ENCODE measurements around the gene LAMA2.

LAMA2 gene

DNA sequence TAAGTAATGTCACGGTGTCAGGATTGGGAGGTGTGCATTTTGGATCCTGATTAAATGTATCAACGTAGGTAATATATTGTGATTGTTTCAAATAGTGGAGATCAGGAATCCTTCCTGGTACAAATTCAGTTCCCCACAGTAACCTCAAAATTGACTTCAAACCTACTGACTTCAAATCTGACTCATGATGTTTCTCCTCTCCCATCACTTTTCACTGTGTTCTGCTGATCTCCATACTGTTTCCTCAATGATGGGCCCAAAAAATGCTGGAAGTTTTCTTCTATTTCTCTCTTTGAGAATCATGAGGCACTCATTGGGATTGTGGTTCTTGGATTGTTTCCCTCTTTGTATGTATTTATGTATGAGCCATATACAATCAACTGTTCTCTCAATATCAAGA lies 35.9 kb downstream of the LAMA2 start:
- DNase-seq: no peak

DNA sequence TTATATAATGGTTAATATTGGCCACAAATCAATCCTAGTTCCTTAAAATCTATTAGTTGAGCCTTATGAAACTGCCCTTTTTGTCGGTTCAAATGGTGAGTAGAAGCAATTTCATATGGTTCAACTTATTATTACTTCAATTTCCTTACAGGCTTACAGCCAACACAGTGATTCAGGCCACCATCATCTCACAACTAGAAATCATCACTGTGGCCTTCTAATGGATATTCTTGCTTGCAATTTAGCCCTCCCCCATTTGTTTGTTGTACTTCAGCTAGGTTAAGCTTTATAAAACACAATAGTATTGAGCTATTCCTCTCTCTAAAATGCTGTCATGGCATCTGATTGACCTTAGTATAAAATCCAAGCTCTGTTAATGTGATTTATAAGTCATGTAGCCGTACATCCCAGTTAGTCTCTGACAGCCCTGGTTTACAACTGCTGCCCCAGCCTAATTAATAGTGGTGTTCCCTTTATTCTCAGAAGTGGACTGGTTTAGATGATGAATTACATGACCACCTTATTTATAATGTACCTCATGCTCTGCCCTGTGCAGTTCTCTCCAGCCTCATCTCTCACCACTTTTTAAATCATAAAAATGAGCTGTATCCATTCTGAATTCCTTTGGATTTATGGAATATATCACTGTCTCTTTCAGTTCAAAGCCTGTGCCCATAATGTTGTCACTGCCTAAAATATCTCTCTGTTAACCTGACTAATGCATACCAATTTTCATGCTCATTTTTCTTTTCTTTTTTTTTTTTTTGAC lies 36.7 kb downstream of the LAMA2 start:
- no peak for DNase-seq

DNA sequence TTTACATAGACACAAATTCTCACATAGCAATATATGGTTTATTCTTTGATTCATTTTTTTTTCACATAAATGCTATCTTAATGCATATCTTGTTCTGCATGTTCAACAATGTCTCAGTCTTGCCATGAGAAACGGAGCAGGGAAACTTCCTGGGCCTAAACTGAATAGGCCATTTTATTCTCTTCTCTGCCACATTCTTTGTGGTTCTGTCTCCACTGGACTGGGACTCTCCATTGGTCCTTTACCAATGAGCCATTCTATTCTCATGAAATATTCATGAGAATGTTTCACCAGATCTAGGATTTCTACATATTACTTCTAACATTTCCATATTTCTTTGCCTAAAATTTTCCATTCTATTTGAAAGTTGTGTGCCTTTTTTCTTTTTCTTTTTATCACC lies 42.8 kb downstream of the LAMA2 start:
- DNase-seq: no peak

DNA sequence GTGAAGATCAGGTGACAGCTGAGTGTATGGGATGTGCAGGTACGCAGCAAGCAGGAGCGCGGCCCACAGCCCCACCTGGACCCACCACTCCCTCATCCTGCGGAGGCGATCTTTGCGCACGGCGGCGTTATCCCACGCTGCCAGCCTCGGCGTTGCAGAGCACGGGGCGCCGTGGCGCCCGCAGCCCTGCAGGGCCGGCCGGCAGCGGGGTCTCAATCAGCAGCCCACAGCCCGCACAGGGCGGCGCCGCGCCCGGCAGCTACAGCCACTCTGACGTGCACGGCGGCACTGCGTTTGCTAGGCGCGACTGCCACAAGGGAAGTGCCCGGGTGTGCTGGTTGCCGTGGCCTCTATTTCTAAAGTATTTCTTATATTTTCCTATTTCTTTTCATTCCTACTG lies 46.9 kb downstream of the LAMA2 start:
- no peak for DNase-seq

DNA sequence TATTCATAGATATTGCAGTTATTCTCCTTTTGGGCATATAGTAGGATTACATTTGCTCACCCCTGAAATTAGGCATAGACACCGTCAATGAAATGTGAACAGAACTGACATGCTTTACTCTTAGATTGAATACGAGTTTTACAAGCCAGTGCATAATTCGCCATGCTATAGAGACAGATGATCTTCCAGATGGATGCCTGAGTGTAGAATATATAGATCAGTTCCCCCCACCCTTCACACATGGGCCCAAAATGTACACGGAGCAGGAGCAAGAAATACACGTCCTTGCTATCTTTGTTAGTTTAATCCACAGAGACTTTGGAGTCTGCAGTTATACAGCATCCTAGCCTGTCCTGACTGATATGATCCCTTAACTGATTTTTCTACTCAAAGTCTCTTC lies 47.4 kb downstream of the LAMA2 start:
- DNase-seq: no peak

DNA sequence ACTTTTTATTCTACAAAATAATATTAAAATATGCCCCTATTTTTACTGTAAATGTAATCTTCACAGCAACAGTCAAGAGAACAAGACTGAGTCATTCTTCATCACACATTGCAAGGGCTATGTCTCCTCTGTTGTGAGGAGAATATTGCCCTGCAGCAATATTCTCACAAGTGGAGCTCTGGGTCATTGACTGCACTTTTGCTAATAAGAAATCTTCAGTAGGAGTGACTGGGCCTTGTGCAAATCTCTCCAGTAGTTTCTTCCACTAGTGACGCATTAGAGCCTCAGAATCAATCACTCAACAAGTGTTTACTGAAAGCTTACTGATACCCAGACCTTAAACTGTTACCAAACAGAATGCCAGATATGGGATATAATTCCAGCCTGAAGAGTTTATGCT lies 49.1 kb downstream of the LAMA2 start:
- DNase-seq: no peak

DNA sequence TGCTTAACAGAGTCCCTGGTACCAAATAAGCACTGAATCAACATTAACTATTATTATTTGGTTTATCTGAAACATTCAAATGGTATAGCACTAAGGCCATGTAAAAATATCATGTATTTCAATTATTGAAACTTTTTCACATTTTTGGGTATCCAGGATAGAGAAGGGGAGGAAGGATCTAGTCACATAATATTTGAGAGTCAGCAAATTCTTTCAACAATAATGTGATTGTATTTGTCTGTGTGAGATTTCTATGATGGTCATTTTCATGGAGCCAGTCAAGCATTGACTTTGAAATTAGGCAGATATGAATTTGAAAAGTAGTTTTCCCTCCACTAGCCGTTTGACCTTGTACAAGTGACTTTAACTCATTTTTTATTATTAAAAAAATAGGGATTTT lies 67.9 kb downstream of the LAMA2 start:
- no peak for DNase-seq

DNA sequence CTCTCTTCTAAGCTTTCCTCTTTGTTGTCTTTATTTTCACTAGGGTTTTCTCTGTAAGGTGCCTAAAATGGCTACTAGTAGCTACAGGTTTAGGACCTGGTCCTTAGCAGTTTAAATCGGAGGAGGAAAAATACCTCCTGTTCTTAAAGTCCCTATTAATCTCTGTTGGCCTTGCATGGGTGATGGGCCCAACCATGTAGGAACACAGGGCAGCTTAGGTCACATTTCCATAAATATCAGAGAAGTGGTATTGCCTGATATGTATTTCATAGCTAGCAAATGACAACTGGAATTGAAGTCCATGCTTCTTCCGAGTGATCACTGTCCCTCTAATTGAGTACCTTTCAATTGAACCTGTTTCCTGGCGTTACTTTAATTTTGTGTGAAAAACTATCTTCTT lies 70.0 kb downstream of the LAMA2 start:
- no peak for DNase-seq

DNA sequence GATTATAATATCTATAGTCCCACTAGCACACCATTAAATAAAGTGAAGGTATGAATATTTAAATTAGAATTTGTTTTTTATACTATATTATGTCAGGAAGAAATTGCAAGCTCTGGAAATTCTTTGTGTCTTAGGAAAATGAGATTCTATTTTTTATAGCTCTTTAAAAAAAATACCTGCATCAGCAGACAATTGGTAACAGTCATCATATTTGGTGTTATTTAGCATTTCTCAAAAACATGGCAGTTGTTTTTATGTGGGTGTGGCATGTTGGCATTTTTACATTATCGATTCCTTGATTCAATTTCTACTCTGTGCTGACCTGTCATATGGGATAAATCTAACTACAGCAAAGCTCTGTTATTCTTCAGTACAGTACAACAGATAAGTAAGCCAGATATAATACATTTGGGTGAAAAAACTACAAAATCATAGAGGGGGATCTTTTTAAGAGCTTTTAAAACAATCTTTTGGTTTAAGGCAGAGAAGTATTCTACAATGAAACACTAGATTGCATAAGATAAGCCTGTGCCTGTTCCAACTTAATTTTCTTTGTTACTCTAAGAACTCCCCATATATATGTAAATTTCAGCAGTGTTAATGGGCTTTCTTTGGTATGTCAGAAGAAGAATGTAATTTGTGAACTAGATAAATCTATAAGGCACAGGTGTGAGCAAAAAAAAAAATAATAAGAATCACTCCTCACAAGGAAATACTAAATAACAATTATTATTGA lies 71.5 kb downstream of the LAMA2 start:
- no peak for DNase-seq

DNA sequence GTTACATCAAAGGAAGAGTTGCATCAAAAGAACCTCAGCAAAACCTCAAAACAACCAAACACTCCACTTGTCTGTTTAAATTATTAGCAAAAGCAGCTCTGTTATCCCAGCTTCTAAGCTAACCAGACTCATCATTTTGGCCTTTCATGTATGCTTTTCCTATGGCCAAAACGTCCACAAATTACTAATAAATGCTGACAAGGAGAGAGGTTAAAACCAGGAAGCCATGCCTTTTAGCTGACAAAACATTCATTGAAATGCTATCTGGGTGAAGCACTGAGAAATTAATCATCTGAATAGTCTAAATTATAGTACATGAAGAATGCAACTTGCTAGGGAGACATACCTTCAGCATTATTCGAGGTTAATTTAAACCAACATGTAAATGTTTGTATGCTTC lies 80.6 kb downstream of the LAMA2 start:
- DNase-seq: no peak

DNA sequence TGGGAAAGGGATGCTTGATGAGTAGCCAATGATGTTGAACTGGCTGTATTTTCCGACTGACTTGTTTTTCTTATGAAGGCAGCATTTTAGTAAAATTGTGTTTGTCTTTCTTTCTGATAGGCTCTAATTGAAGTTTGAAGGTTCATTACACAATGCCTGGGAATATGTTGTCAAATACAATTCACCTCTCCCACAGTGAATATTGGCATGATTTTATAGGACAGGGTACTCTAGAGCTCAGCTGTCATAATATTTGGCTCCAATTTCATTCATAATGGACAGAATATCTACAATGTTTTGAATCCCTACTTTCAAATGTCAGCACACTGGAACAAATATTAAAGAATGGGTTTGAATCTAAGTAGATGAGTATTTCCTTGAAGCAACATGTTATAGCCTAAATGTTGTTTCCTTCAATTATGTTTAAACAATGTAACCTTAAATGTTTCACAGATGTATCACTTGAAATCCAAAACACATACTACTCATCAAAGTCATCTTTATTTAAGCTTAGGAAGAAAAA lies 81.4 kb downstream of the LAMA2 start:
- DNase-seq: no peak

DNA sequence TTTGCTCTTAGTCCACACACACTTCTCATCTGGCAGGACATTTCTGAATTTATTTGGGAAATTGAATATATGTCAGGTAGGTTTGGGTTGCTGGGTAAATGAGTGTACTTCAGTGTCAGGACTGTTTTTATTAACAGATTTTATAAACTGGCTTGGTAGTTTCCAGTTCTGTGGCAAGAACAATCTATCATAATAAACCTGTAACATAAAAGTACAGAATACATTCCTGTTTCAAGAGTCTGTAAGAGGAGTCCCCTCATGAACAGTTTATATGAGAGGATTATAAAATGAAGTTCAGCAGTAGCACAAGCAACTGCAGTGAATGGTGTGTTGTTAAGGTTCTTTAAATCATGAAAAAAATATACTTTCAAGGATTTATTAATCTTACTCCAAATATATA lies 81.8 kb downstream of the LAMA2 start:
- no peak for DNase-seq

DNA sequence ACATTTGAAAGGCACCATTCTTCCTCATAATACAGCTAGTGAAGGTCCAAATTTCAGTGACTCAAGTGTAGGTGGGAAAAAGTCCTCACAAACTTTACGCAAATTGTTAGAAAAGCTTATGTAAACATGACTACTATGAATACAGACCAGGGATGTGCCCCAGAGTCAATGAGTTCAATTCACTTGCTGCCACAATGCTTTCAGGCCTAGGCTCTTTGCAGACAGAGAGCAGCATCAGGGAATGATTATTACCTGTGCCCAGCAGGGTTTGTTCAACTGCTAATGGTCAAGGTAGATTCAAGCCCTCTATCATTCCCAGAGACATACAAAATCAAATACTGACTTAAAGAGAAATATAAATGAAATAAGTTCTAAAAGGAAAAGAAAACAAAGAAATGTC lies 84.0 kb downstream of the LAMA2 start:
- no peak for DNase-seq

DNA sequence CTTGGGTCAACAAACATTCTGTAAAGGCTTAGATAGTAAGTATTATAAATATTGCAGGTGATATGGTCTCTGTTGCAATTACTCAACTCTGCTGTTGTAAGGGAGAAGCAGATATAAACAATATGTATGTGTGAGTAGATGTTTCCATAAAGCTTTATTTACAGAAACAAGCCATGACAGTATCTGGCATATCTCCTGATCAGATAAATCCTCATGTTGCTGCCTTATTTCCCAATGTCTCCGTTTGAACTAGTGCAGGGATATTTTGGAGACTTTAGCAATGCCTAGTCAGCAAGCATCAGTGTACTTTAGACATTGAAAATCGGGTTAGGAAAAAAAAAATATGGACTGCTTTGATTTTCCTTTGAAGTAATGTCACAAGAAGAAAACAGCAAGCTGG lies 96.1 kb downstream of the LAMA2 start:
- no peak for DNase-seq

DNA sequence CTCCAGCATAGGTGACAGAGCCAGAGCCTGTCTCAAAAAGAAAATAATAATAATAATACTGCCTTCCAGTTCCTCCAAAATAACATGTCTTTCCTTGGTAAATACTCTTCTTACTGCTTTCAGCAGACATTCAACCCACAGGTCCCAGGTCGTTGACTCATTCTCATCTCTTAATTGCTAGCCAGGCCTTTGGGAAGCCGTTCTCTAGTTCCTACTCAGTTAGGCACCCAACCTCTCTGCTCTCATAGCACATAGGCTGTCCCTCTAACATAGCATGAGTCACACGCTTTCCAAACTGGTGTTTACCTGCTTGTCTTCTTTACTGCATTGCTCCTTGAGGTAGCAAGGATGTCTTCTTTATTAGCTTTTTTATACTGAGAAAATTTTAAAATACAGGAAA lies 98.8 kb downstream of the LAMA2 start:
- DNase-seq: no peak

DNA sequence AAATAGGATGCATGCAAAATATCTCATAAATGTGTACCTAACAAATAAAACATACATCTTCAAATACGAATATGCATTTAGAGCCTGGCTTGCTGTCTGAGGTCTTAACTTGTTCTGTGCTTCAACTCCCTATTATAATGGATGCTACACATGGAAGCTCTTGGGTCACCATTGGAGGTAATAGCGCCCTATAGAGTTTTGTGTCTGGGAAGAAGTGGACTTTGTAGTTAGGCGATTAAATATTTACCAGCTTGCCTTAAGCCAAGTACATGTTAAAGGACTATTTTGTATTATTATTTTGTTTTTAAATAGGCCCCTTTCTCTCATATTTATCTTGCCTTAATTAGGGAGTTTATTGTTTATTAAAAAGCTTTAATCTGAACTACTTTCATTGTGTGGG lies 107.4 kb downstream of the LAMA2 start:
- no peak for DNase-seq

DNA sequence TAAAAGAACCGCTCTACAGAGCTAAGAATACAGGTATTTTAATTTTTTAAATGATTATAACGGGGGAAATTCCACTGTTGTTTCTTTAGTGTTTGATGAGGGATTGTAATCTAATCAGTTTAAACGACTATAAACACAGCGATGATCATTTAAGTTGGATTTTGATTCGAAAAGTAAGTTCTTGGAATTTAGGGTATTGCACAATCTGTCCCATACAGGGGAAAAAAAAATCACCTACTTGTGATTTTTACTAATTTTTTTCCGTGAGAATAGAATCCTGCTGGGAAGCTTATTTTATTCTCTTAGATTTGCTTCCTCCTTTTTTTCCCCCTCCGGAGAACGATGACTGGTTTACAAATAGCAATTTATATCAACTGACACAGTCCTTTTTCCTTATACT lies 108.0 kb downstream of the LAMA2 start:
- DNase-seq: no peak

DNA sequence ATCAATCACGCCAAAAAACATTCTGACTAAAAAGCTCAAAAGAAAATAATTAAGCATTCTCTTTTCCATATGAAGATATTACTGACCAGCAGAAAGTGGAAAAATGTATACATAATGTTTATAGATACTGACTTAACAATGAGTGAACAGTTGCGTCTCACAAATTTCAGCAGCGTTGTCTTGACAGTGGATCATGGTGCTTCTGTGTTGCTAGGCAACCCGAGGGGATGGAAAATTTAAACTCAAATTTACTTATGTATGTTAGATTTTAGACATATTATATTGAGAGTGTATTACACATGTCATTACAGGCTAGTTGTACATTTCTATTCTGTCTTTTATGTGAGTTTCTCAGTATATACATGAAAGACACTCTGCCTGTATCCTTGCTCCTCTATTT lies 110.2 kb downstream of the LAMA2 start:
- DNase-seq: no peak

DNA sequence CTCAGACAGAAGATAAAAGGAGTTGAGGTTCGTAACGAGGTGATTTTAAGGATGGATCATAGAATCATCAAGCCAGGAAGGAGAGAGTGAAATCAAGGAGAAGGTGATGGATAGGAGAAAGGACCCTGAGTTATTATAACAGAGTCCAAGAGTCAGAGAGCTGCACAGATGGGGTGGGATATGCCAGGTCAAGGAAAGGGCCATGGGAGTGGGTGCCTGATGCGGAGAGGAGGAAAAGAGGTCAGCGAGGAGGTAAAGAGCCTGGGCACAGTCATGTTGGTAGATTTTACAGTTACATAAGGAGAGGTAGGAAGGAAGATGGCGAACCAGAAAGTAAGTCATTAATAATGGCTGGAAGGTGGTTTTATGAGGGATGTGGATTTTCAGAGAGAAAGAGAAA lies 114.9 kb downstream of the LAMA2 start:
- DNase-seq: no peak

DNA sequence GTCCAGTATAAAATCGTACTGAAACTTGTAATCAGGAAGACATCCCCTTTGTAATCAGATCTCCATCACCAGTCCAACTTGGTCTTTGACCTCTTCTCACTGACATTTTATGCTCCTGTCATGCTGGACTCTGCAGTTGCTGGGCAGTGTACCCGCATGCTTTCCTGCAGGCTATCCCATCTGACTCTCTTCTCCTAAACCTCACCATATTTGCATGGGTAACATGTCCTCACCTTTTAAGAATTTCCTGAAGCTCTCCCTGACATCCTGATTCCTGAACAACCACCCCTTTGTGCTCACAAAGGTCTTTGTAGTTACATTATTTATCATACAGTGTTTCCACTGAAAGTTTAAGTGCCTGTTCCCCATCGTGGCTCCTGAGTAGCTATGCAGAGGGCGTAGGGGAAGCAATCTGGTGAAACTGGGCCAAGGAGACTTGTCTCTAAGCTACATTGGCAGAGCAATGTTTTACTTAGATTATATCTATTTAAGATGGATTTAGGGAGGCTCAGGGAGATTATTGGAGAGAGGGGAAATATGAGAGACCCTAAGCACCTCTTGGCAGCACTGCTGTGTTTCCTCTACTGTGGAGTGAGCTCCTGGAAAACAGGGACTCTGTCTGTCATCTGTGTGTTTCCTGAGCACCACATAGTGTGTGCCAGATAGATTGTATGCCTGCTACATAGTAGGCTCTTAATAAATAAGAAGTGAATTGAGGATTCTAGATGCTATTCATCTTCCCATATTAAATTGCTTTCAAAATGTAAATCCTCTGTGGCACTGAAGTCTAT lies 124.0 kb downstream of the LAMA2 start:
- no peak for DNase-seq

DNA sequence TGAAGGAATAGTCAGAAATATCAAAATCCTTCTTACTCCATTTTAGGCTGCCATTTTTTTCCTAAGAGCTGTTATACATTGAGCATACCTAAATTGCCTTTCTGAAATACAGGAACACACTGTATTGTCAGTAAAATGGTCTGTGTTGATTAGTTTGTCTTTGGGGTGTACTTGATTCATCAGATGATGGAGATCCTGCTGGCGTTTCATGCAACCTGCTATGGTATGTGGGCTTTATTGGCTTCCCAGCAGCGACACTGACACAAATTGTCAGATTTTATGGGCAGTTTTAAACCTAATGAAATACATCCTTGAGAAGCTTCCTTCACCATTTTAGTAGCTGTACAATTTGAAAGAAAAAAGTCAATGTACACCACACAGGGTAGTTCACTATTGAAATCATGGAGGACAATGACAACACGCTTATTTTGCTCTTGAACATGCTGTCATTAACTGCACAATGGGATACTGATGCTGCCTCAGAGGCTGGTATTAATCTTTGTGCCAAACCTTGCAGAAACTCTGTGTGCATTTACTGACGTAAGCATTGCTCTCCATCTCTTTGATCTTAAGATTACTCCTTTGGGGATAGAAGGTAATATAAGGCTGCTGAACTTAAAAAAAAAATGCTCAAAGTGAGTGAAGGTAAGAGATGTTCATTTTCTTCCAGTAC lies 124.9 kb downstream of the LAMA2 start:
- DNase-seq: no peak

DNA sequence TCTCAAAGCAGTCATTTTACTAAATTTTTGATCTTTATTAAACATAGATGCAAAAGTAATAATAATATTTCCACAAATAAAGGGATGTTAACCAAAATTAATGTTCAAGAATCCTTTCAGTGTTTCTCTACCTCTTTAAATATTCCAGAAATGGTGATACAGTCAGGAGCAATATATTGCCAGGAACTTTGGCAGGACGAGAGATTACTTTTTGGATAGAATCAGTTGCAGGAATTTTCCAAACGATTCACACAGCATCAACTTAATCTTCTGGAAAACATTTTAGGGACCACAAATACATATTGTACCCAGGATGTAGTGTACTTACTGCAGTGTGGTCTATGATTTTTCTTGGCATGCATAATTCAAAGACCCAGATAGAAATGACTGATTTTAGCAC lies 125.7 kb downstream of the LAMA2 start:
- no peak for DNase-seq

DNA sequence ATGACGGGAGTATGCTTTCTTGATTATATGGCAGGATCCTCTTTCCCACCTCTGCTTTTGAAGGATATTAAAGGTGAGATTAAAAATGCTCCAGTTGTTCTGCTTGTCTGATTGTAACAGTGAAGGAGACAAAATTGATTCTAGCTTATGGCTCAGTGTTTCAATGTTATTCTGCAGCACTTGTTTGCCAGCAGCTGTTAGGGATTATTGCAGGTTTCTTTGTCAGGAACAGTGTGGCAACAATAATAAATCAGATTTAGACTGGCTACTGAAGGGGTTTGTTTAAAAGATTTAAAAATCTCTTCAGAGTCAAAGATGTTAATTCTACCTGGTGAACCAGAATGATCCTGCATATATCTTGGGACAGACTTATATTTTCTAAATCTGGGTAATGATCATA lies 126.9 kb downstream of the LAMA2 start:
- DNase-seq: no peak

All from right hindlimb (tissue), 1 donor.